ENCODE results near the gene MAPK4.

MAPK4 gene

DNA sequence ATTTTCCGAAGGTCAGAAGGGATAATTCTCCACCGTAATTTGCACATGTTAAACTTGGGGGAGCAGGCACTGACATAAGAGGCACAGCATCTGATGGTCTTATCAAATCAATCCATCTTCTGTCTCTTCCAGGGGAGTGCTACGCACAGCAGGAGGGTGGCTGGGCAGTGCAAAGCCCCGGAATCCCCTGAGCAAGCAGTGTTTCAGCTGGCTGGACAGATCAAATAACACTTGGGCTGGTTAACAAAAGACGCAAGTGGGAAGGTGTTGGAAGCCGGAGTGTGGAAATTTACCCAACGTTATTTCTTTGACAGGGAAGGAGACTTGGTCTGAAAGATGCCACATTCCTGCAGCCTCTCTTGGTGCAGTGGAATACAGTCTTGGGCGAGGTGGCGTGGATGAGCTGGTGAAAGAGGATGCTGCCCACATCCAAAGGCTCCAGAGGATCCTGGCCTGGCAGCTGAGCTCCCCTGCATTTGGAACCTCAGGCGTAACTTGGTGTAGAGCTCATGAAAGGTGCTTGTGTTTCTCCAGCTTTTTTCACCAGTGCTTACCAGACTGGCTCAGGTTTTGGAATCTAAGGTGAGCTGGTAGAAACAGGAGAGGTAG lies 103.0 kb downstream of the MAPK4 start:
- TF ChIP-seq ZIC2 (tag by site-specific recombination; IDR thresholded peaks at IDR 0.05) (peak; percentile 51), ZNF394 (tag by site-specific recombination; IDR thresholded peaks at IDR 0.05; ENCODE audit: borderline replicate concordance) (no peak)
- ChIA-PET CTCF (interaction anchor here (0.6 to 2.3 kb wide), 6 partner anchors 10 to 208 kb away, joined by 3 to 10 read pairs (median 3); no protein-coding TSS in a partner anchor), POLR2A (no interaction called here)
- Histone ChIP-seq H3K27ac (ENCODE audit: extremely low read depth, low read depth, low read length) (no peak overlapping the region), H3K4me1 (ENCODE audit: control insufficient read depth, insufficient read depth, low read length) (no peaks in the 10 kb centered on the region), H3K36me3 (ENCODE audit: control insufficient read depth in 2 of 2, insufficient read depth in 1 of 2, low read length in 2 of 2) (no peaks in the 10 kb centered on the region), H3K4me3 (ENCODE audit: low read depth, low read length) (no peak overlapping the region), H3K9me3 (ENCODE audit: control insufficient read depth, insufficient read depth, low read depth, low read length) (no peaks in the 10 kb centered on the region)

DNA sequence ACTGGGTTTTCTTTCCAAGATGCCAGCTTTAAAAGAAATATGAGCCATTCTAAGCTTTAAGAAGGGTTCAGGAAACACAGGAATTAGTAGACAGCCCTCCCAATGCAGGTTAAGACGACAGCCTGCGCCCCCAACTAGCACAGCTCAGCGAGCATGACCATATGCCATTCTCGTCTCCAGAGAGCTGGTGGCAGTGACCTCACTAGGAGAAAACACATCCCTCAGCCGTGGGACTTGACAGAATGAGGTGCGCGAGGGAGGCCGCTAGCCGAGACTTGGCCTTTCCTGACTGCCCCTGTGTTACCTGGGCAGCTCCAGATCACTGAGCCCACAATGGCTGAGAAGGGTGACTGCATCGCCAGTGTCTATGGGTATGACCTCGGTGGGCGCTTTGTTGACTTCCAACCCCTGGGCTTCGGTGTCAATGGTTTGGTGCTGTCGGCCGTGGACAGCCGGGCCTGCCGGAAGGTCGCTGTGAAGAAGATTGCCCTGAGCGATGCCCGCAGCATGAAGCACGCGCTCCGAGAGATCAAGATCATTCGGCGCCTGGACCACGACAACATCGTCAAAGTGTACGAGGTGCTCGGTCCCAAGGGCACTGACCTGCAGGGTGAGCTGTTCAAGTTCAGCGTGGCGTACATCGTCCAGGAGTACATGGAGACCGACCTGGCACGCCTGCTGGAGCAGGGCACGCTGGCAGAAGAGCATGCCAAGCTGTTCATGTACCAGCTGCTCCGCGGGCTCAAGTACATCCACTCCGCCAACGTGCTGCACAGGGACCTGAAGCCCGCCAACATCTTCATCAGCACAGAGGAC lies 103.9 kb downstream of the MAPK4 start:
- Histone ChIP-seq H3K4me1 (ENCODE audit: control insufficient read depth, insufficient read depth, low read length) (no peaks in the 10 kb centered on the region), H3K9me3 (ENCODE audit: control insufficient read depth, insufficient read depth, low read depth, low read length) (no peaks in the 10 kb centered on the region), H3K36me3 (ENCODE audit: control insufficient read depth in 2 of 2, insufficient read depth in 1 of 2, low read length in 2 of 2) (no peaks in the 10 kb centered on the region), H3K4me3 (ENCODE audit: low read depth, low read length) (no peak overlapping the region), H3K27ac (ENCODE audit: extremely low read depth, low read depth, low read length) (no peak overlapping the region)
- POLR2A ChIA-PET: no interaction called here
- TF ChIP-seq ZSCAN16 (tag by site-specific recombination; IDR thresholded peaks at IDR 0.05): no peak
- TF ChIP-seq ZBTB21 (tag by site-specific recombination; IDR thresholded peaks at IDR 0.05): no peak
- no peak for TF ChIP-seq ZNF501 (tag by site-specific recombination; IDR thresholded peaks at IDR 0.05)
- no peak for TF ChIP-seq ZNF248 (tag by site-specific recombination; IDR thresholded peaks at IDR 0.05)
- TF ChIP-seq ZNF114 (tag by site-specific recombination; IDR thresholded peaks at IDR 0.05): no peak
- TF ChIP-seq GFI1B (tag by site-specific recombination; IDR thresholded peaks at IDR 0.05): no peak
- TF ChIP-seq, protein P1, sequence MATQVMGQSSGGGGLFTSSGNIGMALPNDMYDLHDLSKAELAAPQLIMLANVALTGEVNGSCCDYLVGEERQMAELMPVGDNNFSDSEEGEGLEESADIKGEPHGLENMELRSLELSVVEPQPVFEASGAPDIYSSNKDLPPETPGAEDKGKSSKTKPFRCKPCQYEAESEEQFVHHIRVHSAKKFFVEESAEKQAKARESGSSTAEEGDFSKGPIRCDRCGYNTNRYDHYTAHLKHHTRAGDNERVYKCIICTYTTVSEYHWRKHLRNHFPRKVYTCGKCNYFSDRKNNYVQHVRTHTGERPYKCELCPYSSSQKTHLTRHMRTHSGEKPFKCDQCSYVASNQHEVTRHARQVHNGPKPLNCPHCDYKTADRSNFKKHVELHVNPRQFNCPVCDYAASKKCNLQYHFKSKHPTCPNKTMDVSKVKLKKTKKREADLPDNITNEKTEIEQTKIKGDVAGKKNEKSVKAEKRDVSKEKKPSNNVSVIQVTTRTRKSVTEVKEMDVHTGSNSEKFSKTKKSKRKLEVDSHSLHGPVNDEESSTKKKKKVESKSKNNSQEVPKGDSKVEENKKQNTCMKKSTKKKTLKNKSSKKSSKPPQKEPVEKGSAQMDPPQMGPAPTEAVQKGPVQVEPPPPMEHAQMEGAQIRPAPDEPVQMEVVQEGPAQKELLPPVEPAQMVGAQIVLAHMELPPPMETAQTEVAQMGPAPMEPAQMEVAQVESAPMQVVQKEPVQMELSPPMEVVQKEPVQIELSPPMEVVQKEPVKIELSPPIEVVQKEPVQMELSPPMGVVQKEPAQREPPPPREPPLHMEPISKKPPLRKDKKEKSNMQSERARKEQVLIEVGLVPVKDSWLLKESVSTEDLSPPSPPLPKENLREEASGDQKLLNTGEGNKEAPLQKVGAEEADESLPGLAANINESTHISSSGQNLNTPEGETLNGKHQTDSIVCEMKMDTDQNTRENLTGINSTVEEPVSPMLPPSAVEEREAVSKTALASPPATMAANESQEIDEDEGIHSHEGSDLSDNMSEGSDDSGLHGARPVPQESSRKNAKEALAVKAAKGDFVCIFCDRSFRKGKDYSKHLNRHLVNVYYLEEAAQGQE (tag by site-specific recombination; IDR thresholded peaks at IDR 0.05): no peak
- TF ChIP-seq ZNF791 (tag by site-specific recombination; IDR thresholded peaks at IDR 0.05): no peak
- TF ChIP-seq PRDM1 (tag by site-specific recombination; IDR thresholded peaks at IDR 0.05): no peak
- no peak for TF ChIP-seq ZNF629 (tag by site-specific recombination; IDR thresholded peaks at IDR 0.05)
- TF ChIP-seq, protein P2, sequence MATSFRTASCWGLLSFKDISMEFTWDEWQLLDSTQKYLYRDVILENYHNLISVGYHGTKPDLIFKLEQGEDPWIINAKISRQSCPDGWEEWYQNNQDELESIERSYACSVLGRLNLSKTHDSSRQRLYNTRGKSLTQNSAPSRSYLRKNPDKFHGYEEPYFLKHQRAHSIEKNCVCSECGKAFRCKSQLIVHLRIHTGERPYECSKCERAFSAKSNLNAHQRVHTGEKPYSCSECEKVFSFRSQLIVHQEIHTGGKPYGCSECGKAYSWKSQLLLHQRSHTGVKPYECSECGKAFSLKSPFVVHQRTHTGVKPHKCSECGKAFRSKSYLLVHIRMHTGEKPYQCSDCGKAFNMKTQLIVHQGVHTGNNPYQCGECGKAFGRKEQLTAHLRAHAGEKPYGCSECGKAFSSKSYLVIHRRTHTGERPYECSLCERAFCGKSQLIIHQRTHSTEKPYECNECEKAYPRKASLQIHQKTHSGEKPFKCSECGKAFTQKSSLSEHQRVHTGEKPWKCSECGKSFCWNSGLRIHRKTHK (tag by site-specific recombination; IDR thresholded peaks at IDR 0.05): no peak
- TF ChIP-seq ZNF404 (tag by site-specific recombination; IDR thresholded peaks at IDR 0.05): no peak
- TF ChIP-seq ZNF843 (tag by site-specific recombination; IDR thresholded peaks at IDR 0.05): no peak
- TF ChIP-seq ZNF184 (tag by site-specific recombination; IDR thresholded peaks at IDR 0.05): no peak
- no peak for TF ChIP-seq ZNF350 (tag by site-specific recombination; IDR thresholded peaks at IDR 0.05)
- TF ChIP-seq ZNF521 (tag by site-specific recombination; IDR thresholded peaks at IDR 0.05): no peak
- no peak for TF ChIP-seq ZNF341 (tag by site-specific recombination; IDR thresholded peaks at IDR 0.05; ENCODE audit: low read depth)
- no peak for TF ChIP-seq ZNF777 (tag by site-specific recombination; IDR thresholded peaks at IDR 0.05; ENCODE audit: borderline replicate concordance)
- no peak for TF ChIP-seq ZNF311 (tag by site-specific recombination; IDR thresholded peaks at IDR 0.05; ENCODE audit: borderline replicate concordance)
- TF ChIP-seq HOXA7 (CRISPR knock-in tag; IDR thresholded peaks at IDR 0.05; ENCODE audit: borderline replicate concordance): no peak
- CTCF ChIA-PET: interaction anchor here (1.0 to 1.2 kb wide), 3 partner anchors 9 to 147 kb away, joined by 3 to 4 read pairs (median 3); no protein-coding TSS in a partner anchor

All from HEK293 (cell line).